WTC11 (cell line): ENCODE measurements around the gene CRB1. TPM values are rescaled to one million over a fixed set of nuclear protein-coding genes. Genes with fewer than 3 reads are reported as not detected.

Experiments
- ATAC-seq: fragments of 200-7000 bp; cut with Tn5 transposase; 2 replicates; pipeline ENCODE4 v1.10.0; 2021; ENCODE audit warnings: mild to moderate bottlenecking, moderate library complexity
- CTCF ChIA-PET: fragments of 300-600 bp; sonication (Branson Sonifier 250); formaldehyde crosslinking; loops from one replicate; lab custom pipeline; 2021; ENCODE audit warnings: antibody characterized with exemption; lab: Charles Lee
- POLR2A ChIA-PET: fragments of 350-600 bp; sonication (Branson Sonifier 250); formaldehyde crosslinking; loops from one replicate; lab custom pipeline; 2021; ENCODE audit warnings: antibody characterized with exemption; lab: Charles Lee
- DNase-seq: peaks from one replicate; pipeline ENCODE4 v3.0.0; 2021; ENCODE audit warnings: low spot score
- H3K27ac Mint-ChIP-seq: 2 replicates; pipeline ENCODE4 v1.8.0; 2021; ENCODE audit warnings: mixed read lengths
- H3K27me3 Mint-ChIP-seq: 2 replicates; pipeline ENCODE4 v1.8.0; 2021; ENCODE audit warnings: low read depth, mild to moderate bottlenecking, moderate library complexity, mixed read lengths
- H3K36me3 Mint-ChIP-seq: 2 replicates; pipeline ENCODE4 v1.8.0; 2021; ENCODE audit warnings: mixed read lengths
- H3K4me1 Mint-ChIP-seq: 2 replicates; pipeline ENCODE4 v1.8.0; 2022; ENCODE audit warnings: mixed read lengths
- H3K4me3 Mint-ChIP-seq: 2 replicates; pipeline ENCODE4 v1.8.0; 2021; ENCODE audit warnings: mild to moderate bottlenecking, moderate library complexity, mixed read lengths
- H3K9me3 Mint-ChIP-seq: 2 replicates; pipeline ENCODE4 v1.8.0; 2021; ENCODE audit warnings: mixed read lengths
- AR ChIP-seq: fragments of 250-450 bp; sonication (Bioruptor Pico); IDR thresholded peaks from 2 replicates; pipeline ENCODE4 v1.9.0; 2021; ENCODE audit warnings: mild to moderate bottlenecking
- ATF1 ChIP-seq: sonication (generic); formaldehyde crosslinking; IDR thresholded peaks from 2 replicates; pipeline ENCODE4 v1.8.1; 2023; ENCODE audit warnings: mild to moderate bottlenecking, moderate library complexity, missing genetic modification reagents
- ATF2 ChIP-seq: sonication (generic); formaldehyde crosslinking; IDR thresholded peaks from 2 replicates; pipeline ENCODE4 v1.8.1; 2022; ENCODE audit warnings: low read depth, missing genetic modification reagents, borderline replicate concordance
- ATF3 ChIP-seq: sonication (generic); formaldehyde crosslinking; conservative IDR thresholded peaks from 2 replicates; pipeline ENCODE4 v1.8.1; 2022; ENCODE audit warnings: mild to moderate bottlenecking, missing genetic modification reagents
- ATF6 ChIP-seq: sonication (generic); formaldehyde crosslinking; IDR thresholded peaks from 2 replicates; pipeline ENCODE4 v1.8.1; 2023; ENCODE audit warnings: mild to moderate bottlenecking, missing genetic modification reagents
- CTCF ChIP-seq: fragments of 200-600 bp; IDR thresholded peaks from 2 replicates; pipeline ENCODE4 v1.8.0; 2022; ENCODE audit warnings: antibody characterized with exemption
- E2F1 ChIP-seq: sonication (generic); formaldehyde crosslinking; IDR thresholded peaks from 2 replicates; pipeline ENCODE4 v1.8.0; 2022; ENCODE audit warnings: mild to moderate bottlenecking, missing genetic modification reagents
- E2F4 ChIP-seq: sonication (generic); formaldehyde crosslinking; IDR thresholded peaks from 2 replicates; pipeline ENCODE4 v1.8.1; 2022; ENCODE audit warnings: low read depth, mild to moderate bottlenecking, moderate library complexity, missing genetic modification reagents, borderline replicate concordance
- ESRRA ChIP-seq: sonication (generic); formaldehyde crosslinking; IDR thresholded peaks from 2 replicates; pipeline ENCODE4 v1.8.1; 2022; ENCODE audit warnings: mild to moderate bottlenecking, missing genetic modification reagents, borderline replicate concordance
- ETV6 ChIP-seq: sonication (generic); formaldehyde crosslinking; IDR thresholded peaks from 2 replicates; pipeline ENCODE4 v1.8.1; 2022; ENCODE audit warnings: mild to moderate bottlenecking, missing genetic modification reagents
- FOXP1 ChIP-seq: sonication (generic); formaldehyde crosslinking; IDR thresholded peaks from 2 replicates; pipeline ENCODE4 v1.8.0; 2022; ENCODE audit warnings: missing genetic modification reagents, mild to moderate bottlenecking, moderate library complexity, borderline replicate concordance
- PRDM15 ChIP-seq: sonication (generic); formaldehyde crosslinking; IDR thresholded peaks from 2 replicates; pipeline ENCODE4 v1.8.0; 2022; ENCODE audit warnings: missing genetic modification reagents
- PRRX2 ChIP-seq: fragments of 250-450 bp; sonication (Bioruptor Pico); IDR thresholded peaks from 2 replicates; pipeline ENCODE4 v1.8.0; 2021; ENCODE audit warnings: mild to moderate bottlenecking
- SOX15 ChIP-seq: fragments of 250-450 bp; sonication (Bioruptor Pico); IDR thresholded peaks from 2 replicates; pipeline ENCODE4 v1.9.0; 2021; ENCODE audit warnings: mild to moderate bottlenecking
- TCF7 ChIP-seq: sonication (generic); formaldehyde crosslinking; IDR thresholded peaks from 2 replicates; pipeline ENCODE4 v1.8.0; 2022; ENCODE audit warnings: mild to moderate bottlenecking, low read depth, missing genetic modification reagents, moderate library complexity
- ZBTB43 ChIP-seq: sonication (generic); formaldehyde crosslinking; IDR thresholded peaks from 2 replicates; pipeline ENCODE4 v1.8.1; 2023; ENCODE audit warnings: mild to moderate bottlenecking, missing genetic modification reagents
- ZNF317 ChIP-seq: sonication (generic); formaldehyde crosslinking; IDR thresholded peaks from 2 replicates; pipeline ENCODE4 v1.8.1; 2023; ENCODE audit warnings: low read depth, mild to moderate bottlenecking, moderate library complexity, missing genetic modification reagents, borderline replicate concordance
- ZNF512 ChIP-seq: sonication (generic); formaldehyde crosslinking; IDR thresholded peaks from 2 replicates; pipeline ENCODE4 v1.8.1; 2022; ENCODE audit warnings: missing genetic modification reagents, borderline replicate concordance
- total RNA-seq: library from RNA; stranded (reverse); gene quantifications from 3 replicates; pipeline ENCODE4 v1.2.3, GENCODE V29; 2021

Gene CRB1
- total RNA-seq, 1 experiment from 2014 or later, result 0.11 TPM

GRCh38 chr1:197269053-197269452 is 1.0 kb downstream of the CRB1 start (continued):
- TF ChIP-seq PRDM15 (CRISPR knock-in tag) (no peak), E2F1 (CRISPR knock-in tag) (no peak), ZBTB43 (CRISPR knock-in tag) (no peak), ATF2 (CRISPR knock-in tag) (no peak), ZNF317 (CRISPR knock-in tag) (no peak), SOX15 (CRISPR knock-in tag) (no peak), PRRX2 (CRISPR knock-in tag) (no peak), ETV6 (no peak), FOXP1 (CRISPR knock-in tag) (no peak)

- Mint-ChIP-seq H3K36me3 (no peaks in the 10 kb centered on the region), H3K4me3 (no peak overlapping the region), H3K4me1 (peaks cover 4% of the 10 kb centered on the region; the same call in 1 of the 2 replicates), H3K27me3 (no peaks in the 10 kb centered on the region), H3K27ac (no peak overlapping the region), H3K9me3 (no peaks in the 10 kb centered on the region)
- DNase-seq, result no peak
- CTCF ChIA-PET, result no interaction called here
- ATAC-seq, result no peak
- POLR2A ChIA-PET, result no interaction called here
- TF ChIP-seq AR (CRISPR knock-in tag) (no peak), TCF7 (no peak), E2F4 (CRISPR knock-in tag) (no peak), ATF3 (CRISPR knock-in tag) (no peak), ATF6 (CRISPR knock-in tag) (no peak), CTCF (no peak), ZNF512 (CRISPR knock-in tag) (no peak), ESRRA (no peak), ATF1 (CRISPR knock-in tag) (no peak)
Observed at GRCh38 chr1:197272791-197273190, 4.7 kb downstream of the CRB1 start.
